Brain pericyte (primary cell): ENCODE data around the gene ALK.
"Not testable (repeated sequence)": the region's sequence is repeated elsewhere in the genome, so short reads cannot be mapped to it uniquely, and the experiment has no call there.

Source experiments
- DNase-seq: peaks from one replicate; pipeline ENCODE4 v3.0.0-alpha.2; 2012; ENCODE audit warnings: low read depth, low spot score

The ALK gene

DNA sequence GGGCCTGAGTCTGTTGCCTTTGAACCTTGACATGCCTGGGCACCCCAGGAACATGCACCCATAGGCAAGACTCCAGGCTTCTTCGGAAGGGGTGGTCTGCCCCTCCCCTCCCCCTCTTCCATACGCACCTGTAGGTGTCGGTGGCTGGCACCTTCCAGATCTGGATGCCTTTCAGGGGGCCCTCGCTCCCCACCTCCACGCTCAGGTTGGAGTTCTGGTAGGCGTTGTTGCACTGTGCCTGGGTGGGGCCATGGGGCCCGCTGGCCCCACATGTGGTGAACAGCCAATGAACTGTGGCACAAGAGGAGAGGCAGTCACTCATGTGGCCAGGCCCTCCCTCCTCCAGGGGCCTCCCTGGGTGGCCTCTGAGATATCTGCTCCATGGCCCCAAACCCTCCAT is 670.4 kb downstream of the ALK start:
- DNase-seq: no peak

GRCh38 chr2:29249666-29250253 is 671.6 kb downstream of the ALK start:
- DNase-seq: no peak

GRCh38 chr2:29247336-29247914 is 674.0 kb downstream of the ALK start:
- DNase-seq: no peak

GRCh38 chr2:29246383-29247300 is 674.7 kb downstream of the ALK start:
- DNase-seq: no peak

DNA sequence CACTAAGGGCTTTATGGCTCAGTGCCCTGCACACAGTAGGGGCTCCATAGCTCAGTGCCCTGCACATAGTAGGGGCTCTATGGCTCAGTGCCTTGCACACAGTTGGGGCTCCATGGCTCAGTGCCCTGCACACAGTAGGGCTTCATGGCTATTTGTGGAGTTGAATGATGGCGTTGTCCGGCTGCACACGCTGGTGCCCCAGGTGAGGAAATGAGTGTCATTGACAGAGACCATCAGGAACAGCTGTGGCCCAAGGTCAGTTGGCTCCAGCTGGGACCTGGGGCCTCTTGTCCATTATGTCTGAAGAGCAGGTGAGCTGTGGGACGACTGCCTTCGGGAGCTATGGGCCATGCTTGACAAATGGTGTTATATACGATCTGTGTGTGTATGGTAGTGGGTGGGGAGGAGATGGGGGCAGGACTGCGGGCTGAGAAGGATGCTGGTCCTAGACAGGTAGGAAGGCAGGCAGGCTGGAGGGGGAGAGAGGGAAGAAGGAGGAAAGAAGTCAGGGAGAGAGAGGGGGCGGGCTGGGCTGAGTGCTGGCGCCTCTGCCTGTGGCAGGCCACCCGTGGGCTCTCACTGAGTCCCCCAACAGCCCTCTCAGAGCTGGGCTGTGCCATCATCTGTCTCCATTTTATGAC is 675.5 kb downstream of the ALK start:
- DNase-seq: no peak

GRCh38 chr2:29245035-29245741 is 676.2 kb downstream of the ALK start:
- DNase-seq: not testable (repeated sequence)

GRCh38 chr2:29242621-29243375 is 678.6 kb downstream of the ALK start:
- no peak for DNase-seq

DNA sequence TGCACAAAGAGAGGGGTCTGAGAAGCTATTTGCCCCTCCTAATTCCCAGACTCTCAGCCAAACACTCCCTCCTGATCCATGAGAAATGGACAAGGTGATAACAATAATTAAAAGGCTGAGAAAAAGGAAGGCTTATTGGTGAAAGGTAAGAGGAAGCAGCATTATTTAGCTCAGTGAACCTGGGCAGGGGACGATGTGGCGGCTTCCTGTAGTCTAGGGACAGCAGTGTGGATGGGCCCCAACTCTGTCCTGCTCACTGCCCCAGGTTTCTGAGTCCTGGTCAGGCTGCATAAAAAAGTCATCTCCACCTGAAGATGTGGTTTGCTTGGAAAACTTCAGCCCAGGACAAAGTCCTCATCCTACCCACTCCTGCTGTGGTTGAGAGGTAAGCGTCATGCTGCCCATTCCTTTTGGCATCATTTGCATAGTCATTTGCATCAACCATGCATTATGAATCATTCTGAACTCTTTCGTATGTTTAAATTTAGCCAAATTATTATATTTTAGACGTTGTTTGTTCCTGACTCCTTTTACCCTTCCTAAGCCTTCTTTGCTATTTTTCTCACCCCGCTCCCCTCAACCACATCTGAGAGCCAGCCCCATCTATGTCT is 679.3 kb downstream of the ALK start:
- DNase-seq: no peak

GRCh38 chr2:29241341-29241740 is 680.0 kb downstream of the ALK start:
- no peak for DNase-seq

- no peak for DNase-seq
These were observed 680.8 kb downstream of the ALK start for GRCh38 chr2:29240601-29241000.

- no peak for DNase-seq
These were observed 682.0 kb downstream of the ALK start for GRCh38 chr2:29239209-29239960.

GRCh38 chr2:29238497-29238896 is 682.9 kb downstream of the ALK start:
- no peak for DNase-seq

DNA sequence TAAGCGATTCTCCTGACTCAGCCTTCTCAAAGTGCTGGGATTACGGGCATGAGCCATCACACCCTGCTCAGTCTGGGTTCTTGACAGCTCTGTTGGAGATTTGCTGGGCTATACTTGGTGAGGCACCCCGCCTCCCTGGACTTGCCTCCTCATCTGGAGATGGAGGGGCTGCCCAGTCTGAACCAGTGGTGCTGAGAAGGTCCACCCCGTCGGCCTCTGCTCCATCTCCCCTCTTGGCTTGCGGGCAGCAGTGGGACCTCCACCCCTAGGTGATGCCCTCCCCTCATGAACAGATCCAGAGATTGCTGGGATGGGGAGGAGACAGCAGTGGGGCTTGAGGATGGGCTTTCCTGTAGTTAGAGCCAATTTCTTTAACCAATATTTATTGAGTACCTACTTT is 685.3 kb downstream of the ALK start:
- no peak for DNase-seq

- no peak for DNase-seq
These were observed 686.0 kb downstream of the ALK start for GRCh38 chr2:29235411-29235810.

GRCh38 chr2:29233428-29233827 is 688.0 kb downstream of the ALK start:
- no peak for DNase-seq

- DNase-seq: no peak
These were observed 689.3 kb downstream of the ALK start for GRCh38 chr2:29232041-29232440.

GRCh38 chr2:29229640-29230039 is 691.7 kb downstream of the ALK start:
- DNase-seq: no peak

DNA sequence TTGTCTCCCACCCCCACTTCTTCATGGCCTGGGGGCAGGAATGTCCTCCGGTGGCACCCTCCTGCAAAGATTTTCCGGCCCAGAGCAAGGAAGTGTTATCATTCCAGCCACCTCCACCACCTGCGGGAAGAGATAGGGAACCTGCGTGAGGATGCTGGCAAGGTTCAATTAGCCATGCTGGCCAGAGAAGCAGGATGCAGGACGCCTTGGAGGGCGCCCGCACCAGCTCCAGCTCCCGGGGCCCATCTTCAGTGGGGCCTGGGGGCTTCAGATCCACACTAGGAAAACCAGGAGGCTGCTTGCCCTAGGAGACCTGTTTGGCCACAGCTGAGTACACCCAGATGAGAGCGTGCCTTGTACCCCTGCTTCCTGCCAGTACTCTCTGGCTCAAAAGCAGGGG is 692.4 kb downstream of the ALK start:
- no peak for DNase-seq

- no peak for DNase-seq
These were observed 693.3 kb downstream of the ALK start for GRCh38 chr2:29227935-29228675.
